NCI-H510A treated with DMSO at 0.1 percent for 48 hours (cell line): ENCODE data around the gene USP21.
"Not testable (repeated sequence)": the region's sequence is repeated elsewhere in the genome, so short reads cannot be mapped to it uniquely, and the experiment has no call there.

Experiments
- DNase-seq: peaks from one replicate; lab custom pipeline; 2025; lab: John Stamatoyannopoulos, UW

USP21 gene

GRCh38 chr1:161159087-161159912 is at the start of gene USP21:
USP21 (plus strand) TSS chr1:161159500; CDS start chr1:161160641, 1,141 bp downstream.
- DNase-seq, result peak; percentile 85

GRCh38 chr1:161111117-161111516 is 48.2 kb upstream of the USP21 start:
- no peak for DNase-seq

GRCh38 chr1:161111527-161111926 is 47.8 kb upstream of the USP21 start:
- no peak for DNase-seq

- no peak for DNase-seq
Measured at GRCh38 chr1:161113915-161114314, 45.4 kb upstream of the USP21 start.

DNA sequence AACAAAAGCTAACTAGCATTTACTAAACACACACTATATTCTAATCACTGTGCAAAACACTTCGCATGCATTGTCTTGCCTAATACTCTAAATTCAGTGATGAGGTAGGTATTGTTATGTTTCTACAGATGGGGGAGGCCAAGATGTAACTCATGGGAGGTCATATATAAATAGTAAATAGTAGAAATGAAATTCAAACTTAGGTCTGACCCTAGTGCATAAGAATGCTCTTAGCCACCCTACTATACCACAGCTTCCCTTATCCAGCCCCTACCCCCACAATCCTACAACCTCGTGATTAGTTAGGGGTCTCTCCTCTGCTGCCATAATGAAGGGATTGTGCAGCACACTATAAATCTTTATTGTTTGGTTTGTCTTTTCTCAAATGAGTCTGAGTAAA is 44.7 kb upstream of the USP21 start:
- DNase-seq, result no peak

DNA sequence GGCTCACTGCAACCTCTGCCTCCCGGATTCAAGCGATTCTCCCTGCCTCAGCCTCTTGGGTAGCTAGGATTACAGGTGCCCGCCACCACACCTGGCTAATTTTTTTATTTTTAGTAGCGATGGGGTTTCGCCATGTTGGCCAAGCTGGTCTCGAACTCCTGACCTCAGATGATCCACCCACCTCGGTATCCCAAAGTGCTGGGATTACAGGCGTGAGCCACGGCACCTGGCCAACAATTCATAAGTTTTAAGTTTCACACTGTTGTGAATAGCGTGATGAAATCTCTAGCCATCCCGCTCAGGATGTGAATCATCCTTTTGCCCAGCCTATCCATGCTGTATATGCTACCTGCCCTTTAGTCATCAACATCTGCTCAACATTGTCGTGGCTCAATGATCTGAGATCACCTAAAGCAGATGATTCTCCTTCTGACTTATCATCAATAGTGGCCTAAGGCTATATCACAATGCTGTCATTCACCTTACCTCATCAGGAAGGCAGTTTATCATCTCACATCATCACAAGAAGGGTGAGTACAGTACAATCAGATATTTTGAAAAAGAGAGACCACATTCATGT is 44.1 kb upstream of the USP21 start:
- DNase-seq, result no peak

GRCh38 chr1:161115961-161116360 is 43.3 kb upstream of the USP21 start:
- DNase-seq, result not testable (repeated sequence)

DNA sequence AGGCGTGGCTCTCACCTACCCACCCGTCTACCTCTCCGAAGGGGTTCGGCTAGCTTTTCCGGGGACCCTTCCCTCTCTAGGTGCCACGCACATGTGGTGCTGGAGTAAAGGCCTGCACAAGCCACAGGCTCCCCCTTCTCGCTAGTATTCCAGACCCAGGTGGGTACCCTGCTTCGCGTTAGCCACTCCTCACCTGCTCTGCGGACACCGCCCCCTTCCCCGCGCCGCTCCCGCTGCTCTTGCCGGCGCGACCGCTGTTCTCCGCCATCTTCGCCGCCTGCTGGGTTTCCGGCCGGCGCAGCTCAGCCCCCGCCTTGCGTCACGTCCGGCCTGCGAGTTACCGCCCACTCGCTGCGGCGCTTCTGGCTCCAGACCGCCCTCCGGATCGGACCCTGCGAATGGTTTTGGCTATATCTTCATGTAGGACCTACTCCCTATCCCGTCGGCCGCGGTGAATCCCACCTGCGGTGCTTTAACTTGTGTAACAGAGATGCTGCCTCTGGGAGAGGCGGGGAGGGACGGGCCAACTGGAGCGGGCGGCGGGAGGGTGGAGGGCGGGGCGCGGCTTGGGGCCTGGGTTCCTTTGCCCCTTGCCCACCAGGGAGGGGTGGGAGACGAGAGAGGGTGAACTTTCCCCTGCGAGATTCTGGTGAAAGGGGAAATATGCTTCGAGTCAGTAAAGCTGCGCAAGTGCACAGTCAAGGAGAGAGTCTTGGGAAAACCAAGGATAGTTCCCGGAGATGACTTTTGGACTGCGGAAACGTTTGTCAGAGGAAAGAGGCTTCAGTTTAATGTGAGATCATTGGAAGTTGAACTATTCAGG is 41.3 kb upstream of the USP21 start, which contains the start of the genes NIT1 and PFDN2:
Gene NIT1 (plus strand): TSS at position 347 of the 823 bp plus-strand sequence. CDS start 72 bp downstream, at position 419.
Gene PFDN2 (minus strand): TSS at position 279 of the 823 bp plus-strand sequence. CDS start 11 bp downstream, at position 268.
- DNase-seq, result peak; percentile 68

DNA sequence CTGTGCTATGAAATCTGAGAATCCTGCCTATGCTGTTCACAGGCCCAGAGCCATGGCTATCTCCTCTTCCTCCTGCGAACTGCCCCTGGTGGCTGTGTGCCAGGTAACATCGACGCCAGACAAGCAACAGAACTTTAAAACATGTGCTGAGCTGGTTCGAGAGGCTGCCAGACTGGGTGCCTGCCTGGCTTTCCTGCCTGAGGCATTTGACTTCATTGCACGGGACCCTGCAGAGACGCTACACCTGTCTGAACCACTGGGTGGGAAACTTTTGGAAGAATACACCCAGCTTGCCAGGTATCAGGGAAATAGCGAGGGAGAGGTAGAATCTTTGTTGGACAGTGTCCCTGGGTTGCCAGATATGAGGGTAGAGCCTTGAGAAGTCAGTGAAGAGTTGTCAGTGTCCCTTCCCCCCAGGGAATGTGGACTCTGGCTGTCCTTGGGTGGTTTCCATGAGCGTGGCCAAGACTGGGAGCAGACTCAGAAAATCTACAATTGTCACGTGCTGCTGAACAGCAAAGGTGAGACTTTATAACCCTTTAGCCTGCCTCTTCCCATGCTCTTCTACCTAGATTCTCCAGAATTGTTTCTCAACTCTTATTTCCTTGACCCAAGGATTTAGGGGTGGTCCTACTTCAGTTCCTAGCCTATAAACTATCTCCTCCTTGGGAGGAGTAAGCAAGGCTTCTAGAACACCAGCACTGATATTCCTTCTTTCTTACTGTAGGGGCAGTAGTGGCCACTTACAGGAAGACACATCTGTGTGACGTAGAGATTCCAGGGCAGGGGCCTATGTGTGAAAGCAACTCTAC is 40.0 kb upstream of the USP21 start:
- DNase-seq, result no peak

DNA sequence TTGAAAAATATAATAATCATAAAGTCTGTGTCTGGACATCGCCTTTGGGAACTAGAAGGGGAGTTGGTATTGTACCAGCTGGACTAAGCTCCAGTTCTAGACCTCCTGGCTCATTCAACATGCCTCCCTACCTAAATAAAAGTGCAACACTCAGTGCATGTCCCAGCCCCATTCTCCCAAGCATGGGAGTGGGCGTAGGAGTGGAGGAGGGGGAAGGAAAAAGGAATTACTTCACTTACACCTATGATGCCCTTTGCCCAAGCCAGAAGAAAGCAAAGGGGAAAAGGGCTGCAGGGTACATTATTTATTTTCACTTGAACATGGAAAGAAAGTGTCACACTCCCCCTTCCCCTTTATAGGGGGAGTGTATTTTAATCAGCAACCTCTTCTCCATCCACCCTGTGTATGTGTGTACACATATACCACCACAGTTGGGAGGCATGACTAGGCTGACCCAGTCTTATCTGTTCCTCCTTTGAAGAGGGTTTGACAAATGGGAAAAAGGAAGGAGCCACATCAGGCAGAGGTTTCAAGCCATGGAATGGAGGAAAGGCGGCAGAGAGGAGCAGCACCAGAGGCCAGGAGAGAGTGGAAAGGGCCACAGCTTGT is 38.2 kb upstream of the USP21 start:
- no peak for DNase-seq

GRCh38 chr1:161121834-161122233 is 37.5 kb upstream of the USP21 start:
- DNase-seq, result no peak

DNA sequence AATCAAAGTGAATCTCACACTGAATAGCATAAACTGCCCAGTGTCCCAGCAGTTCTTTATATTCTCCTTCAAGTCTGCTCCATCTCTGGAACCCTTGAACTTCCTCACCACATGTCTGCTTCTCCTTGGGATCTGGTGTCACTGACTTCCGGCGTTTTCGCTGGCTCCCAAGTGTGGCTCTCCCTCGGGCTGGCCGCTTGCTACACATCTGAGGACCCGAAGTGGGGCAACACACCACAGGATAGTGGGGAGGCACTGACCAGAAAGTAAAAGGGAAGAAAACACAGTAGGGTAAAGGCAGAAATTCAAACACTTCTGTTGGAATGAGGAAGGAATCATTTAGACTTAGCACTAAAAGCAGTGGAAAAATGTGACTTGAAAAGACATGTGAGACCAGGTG is 36.3 kb upstream of the USP21 start:
- DNase-seq, result no peak

DNA sequence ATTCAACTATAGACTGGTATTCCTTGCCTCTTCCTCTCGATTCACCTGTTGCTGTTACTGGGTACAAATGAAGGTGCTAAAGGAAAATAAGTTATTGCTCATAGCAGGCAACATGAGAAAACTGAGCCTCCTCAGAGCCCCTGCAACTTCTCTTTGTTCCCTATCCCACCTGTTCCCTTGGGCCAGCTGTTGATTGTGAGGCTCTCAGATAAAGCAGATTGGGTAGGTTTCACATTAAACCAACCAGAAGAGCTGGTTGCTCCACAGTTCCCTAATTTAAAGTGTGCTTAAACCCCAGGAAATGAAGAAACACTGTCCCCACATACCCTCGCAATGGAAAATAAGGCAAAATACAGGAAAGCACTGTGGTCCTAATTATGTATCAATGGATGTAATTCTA is 31.7 kb upstream of the USP21 start:
- DNase-seq, result no peak

DNA sequence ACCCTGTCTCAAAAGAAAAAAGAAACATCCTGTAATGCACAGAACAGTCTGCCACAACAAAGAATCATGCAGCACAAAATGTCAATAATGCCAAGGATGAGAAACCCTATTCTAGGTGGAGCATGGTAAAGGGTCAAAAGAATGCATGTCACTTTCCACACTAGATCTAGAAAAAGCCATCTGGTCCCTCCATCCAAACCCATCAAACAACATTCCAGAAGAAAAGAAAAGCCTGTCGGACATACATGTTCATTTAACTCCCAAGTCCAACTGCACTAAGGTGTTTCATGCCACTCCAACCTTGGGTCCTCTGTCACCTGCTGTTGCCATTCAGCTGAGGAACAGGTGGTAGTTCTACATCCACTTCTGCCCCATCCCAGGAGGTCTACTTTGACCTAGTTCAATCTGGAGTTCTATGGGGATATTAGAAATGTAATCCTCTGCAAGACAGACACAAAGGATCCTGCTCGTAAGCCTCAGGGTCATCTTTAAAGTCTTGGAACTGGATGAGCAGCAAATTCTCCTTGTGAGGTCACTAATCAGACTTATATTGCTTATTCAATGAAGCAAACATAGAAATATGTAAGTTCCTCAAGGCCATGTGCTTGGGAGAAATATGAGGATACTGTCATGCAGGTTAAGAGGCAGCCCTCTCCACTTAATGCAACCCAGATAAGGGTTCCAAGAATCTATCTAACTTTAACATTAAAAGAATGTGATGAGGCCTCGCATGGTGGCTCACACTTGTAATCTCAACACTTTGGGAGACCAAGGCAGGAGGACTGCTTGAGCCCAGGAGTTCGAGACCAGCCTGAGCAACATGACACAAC is 30.5 kb upstream of the USP21 start:
- DNase-seq, result no peak

DNA sequence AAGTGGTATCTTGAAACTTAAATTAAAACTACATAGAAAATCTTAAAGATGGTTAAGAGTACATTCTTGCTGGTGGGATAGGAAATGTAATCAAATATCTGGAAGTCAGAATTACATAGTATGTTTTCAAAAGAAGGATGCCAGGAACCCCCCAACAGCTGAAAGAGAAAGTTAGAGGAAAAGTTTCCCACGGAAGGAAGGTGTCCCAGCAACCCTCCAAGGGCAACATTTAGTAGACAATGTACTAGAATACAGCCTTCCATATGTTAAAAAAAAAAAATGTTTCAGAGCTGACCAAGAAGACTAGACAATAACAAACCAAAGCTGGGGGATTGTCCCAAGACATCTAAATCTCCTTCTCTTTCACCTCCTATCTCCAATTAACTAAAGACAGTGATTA is 29.0 kb upstream of the USP21 start:
- no peak for DNase-seq

DNA sequence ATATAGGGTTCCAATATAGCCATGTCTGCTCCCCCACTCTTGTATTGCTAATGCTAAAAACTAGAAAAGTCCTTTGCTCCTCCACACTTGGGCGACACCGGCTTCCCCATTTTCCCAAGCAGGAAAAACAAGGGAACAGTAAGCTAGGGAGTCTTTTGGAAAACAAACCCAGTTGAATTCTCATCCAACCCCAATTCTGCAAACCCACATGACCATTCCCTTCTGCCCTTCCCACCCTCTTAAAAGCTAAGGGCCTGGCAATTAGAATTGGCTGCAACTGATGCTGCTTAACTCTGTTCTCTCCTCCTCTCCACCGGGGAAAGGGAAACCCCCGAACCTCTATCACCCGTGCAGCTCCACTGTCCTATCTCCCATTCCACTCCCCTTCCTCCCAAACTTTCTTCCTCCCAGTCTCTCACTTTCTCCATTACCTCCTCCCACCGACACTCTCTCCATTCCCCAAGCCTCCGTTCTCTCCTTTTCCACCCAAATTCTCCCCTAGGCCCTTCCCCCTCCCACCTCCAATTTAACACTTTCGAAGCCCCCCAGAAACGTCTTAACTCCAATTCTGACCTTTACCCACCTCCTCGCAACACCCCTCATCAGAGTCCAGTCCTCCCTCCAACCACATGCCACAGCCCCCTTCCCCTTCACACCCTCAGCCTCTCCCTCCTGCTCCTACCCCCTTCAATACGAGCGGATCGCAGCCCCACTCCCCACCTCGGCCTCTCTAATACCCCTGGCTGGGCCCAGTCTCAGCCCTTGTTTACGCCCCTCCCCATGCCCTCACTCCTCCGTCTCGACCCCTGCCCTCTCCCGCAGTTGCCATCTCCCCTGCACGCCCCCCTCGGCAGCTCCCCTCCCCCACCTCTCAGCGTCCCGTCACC is 27.5 kb upstream of the USP21 start:
- DNase-seq, result peak; percentile 6

DNA sequence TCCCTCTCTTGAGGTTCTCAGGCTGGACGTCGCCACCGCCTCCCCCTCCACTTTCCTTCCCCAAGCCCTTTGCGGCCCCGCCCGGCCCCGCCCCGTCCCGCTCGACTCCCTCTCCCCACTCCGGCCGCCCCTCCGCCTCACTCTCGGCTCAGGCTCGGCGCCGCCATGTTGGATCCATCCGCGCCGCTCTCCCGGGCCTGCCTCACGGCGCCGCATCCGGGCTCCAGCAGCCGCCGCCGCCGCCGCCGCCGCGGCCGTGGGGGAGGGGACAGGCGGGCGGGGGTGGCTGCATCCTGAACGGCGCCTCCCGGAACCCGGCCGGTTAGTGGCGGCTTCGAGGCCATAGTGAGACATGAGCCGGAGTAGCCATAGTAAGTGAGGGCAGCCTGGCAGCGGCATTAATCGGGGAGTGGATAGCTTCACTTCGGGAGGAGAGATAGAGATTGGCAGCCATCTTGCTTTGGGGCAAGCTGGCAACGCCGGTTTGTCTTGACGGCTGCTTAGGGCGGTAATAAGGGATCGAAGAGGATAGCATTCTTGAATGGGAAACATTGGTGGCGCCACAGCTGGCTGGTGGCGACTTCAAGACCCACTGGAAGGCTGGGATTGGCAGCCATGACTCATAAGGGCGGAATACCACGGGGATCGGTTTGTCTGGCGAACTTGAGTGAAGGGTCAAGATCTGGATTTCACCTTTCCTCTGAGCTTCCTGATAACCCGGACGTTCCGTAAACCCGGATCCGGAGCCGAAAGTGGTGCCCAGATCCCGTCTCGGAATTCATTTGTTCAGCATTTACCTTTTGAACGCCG is 26.7 kb upstream of the USP21 start, which contains the start of gene DEDD:
Gene DEDD (minus strand): TSS at position 258 of the 810 bp plus-strand sequence. CDS start 8,205 bp downstream, outside the sequence.
- peak; percentile 96 for DNase-seq

DNA sequence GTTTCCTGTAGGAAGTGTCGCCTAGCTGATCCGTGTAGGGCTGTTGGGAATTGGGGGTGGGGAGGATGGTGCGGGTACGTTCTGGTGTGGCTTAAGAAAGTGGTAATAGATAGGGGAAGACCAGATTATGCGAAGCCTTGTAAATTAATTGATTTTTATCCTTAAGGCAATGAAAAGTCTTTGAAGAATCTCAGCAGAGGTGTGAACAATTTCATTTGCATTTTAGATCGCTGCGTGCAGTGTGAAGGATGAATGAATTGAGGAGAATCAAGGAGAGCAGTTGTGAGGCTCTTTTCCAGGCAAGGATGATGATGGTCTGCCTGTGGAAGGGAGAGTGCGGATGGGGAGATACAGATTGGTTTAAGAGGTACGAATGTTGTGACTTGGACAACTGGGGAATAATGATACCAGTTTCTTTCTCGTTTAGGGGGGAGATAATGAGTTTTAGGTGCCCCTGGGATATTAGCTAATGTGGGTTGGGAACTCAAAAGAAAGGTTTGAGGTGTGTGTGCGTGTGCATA is 26.0 kb upstream of the USP21 start:
- peak; percentile 61 for DNase-seq
